C4-2B (cell line): Measurements from ENCODE around the gene SLC6A19.
A peak's percentile ranks its signal among the peaks of the same experiment; 100 is the strongest.

Source experiments
- H3K27ac ChIP-seq: fragments of 450-650 bp; 2 replicates; pipeline ENCODE4 v1.5.1; 2017
- ZFX ChIP-seq: fragments of 450-650 bp; IDR thresholded peaks from 2 replicates; pipeline ENCODE4 v1.6.1; 2017
- TF ChIP-seq, protein P1 (sequence below): fragments of 450-650 bp; conservative IDR thresholded peaks from 2 replicates; pipeline ENCODE4 v1.5.1; 2017; ENCODE audit warnings: mild to moderate bottlenecking

Gene SLC6A19

DNA sequence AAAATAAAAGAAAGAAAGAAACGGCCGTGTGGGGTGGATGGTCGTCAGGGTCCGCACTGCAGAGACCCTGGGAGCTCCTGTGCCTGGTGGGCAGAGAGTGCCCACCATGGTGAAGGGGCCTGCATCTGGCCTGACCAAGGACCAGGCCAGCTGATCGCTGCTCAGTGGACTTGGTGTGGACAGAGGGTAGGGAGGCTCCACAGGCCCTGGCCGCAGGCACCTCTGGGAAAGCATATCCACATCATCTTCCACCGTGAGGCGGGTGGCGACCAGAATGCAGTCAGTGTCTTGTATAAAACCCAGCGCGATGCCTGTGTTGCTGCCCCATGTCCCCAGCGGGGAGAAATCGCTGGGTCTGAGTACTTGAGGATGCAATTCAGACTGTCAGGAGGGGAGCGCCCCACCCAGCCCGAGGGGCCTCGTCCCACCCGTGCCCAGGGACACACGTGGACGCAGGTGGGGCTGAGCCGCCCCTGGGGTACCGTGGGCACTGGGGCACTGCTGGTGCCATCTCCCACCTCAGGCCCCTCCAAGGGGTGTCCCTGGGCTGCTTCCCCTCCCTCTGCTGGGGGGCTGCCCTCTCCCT, 27.8 kb upstream of the SLC6A19 start:
- peak overlapping the region; percentile 7; the same call in 1 of the 2 replicates for H3K27ac ChIP-seq
- TF ChIP-seq ZFX, result no peak
- TF ChIP-seq, protein P1, sequence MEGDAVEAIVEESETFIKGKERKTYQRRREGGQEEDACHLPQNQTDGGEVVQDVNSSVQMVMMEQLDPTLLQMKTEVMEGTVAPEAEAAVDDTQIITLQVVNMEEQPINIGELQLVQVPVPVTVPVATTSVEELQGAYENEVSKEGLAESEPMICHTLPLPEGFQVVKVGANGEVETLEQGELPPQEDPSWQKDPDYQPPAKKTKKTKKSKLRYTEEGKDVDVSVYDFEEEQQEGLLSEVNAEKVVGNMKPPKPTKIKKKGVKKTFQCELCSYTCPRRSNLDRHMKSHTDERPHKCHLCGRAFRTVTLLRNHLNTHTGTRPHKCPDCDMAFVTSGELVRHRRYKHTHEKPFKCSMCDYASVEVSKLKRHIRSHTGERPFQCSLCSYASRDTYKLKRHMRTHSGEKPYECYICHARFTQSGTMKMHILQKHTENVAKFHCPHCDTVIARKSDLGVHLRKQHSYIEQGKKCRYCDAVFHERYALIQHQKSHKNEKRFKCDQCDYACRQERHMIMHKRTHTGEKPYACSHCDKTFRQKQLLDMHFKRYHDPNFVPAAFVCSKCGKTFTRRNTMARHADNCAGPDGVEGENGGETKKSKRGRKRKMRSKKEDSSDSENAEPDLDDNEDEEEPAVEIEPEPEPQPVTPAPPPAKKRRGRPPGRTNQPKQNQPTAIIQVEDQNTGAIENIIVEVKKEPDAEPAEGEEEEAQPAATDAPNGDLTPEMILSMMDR, result no peak

DNA sequence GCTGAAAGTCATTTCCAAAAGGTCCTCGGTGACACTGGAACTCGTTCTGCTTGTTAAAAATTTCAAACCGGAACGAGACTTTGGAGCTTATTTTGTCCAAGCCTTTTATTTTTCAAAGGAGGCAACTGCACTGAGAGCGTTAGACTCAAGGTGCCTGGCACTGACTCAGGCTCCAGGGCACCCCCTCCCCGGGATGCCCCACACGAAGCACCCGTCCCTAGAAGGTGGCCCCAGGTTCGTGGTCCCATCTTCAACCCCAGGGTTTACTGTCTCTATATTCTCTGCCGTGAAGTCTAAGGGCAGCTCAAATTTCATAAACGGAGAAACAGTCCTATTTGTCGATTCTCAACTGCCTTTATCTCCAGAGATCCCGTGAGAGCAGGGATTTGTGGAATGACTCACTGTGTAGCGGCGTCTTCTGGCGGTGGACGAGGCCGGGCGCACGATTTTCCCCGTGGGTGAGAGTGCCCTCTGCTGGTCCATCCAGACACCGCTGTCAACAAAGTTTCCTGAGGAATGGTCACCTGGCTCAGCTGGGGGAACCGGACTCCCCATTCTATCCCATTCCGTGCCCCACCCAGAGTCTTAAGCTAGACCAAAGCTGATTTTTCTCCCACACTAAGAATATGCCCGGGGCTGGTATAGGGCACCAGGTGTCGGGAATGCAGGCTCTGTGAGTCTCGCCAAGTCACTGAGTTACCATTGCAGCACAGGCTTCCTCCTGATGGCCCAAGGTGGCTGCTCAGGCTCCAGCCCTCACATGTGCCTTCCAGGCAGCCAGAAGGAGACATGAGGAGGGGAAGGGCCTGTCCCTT, 27.1 kb upstream of the SLC6A19 start:
- TF ChIP-seq, protein P1, result peak; percentile 96
- TF ChIP-seq ZFX, result no peak
- peak overlapping the region; percentile 7; the same call in 1 of the 2 replicates for H3K27ac ChIP-seq

DNA sequence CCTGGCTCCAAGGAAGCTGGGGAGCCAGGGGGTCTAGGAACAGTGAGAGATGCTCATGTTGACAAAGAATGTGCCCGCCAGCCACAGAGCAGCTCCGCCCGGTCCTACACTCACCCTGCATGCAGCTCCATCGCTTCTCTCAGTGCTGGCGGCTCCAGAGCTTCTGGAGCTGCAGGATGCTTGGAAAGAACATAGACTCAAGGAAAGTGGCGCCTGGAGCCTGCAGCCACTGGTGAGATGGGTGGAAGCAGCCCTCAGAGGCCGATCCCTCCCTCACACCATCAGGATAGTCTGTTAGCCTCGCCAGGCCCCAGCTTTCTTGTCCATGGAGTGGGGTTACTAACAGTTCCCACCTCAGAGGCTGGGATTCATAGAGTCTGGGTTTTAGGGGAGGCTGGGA, 26.4 kb upstream of the SLC6A19 start:
- TF ChIP-seq, protein P1, result no peak
- no peak for TF ChIP-seq ZFX
- no peak overlapping the region for H3K27ac ChIP-seq

DNA sequence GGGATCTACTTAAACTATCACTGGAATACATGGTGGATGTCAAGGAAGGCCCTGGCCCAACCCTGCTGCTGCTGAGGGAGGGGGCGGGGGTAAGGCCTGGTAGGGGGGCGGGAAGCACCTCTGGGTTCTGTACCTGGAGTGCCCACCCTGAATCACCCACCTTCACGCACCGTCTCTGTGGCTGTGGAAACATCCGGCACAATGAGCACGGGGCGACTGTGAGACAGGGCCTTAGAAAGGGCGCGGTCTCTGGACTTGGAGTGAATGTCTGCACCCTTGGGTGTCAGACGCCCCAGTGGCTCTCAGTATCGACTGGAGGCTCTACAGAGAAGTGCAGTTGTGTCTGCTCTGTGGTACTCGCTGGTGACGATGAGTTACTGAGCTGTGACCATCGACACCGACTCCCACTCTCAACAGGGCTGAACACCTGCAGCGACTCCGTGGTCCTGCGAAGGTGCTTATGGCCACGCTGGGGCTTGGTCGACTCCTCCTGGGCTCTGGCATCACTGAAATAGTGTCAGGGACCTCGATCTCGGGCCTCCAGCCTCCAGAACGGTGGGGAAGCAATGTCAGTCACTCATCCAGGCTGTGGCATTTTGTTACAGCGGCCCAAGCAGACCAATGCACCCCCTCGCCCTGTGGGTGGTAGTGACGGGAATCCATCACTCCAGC, 25.5 kb upstream of the SLC6A19 start:
- no peak overlapping the region for H3K27ac ChIP-seq
- no peak for TF ChIP-seq ZFX
- TF ChIP-seq, protein P1, result no peak

DNA sequence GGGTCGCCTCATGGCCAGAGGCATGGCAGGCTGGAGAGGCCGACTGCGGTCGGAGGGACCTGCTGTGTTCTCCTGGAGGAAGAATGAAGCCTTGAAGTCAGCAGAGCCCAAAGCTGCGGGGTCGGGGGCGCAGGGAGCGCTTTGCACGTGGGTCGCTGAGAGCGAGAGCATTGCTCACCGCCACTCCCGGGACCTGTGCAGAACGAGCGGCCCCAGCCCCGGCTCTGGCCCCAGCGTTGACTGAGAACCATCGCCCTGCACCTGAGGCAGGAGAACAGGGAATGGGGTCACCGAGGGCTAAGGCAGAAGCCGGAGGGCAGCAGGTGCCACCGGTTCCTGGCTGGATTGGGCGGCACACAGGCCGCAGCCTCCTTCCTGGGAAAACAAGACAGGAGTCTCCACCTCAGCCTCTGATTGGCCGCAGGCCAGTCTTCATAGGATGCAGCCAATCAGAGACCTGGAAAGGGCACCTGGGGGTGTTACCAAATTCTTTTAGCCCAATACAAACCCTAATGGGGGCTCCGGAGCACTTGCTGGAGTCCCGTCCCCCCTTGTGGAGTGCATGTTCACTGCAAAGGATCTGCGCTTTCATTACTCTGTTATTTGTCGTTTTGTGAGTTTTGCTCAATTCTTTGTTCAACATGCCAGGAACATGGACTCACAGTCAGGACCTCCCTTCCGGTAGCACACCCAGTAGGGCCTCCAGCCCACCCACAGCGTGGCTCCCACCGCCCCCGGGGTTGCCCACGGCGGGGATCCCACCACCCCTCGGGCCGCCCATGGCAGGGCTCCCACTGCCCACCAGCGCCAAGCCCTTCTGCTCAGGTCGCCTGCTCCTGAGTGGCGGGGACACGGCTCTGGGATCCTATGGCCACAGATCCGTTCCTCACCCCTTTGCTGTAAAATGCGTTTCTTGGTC, 24.7 kb upstream of the SLC6A19 start:
- TF ChIP-seq, protein P1, result no peak
- no peak for TF ChIP-seq ZFX
- H3K27ac ChIP-seq, result no peak overlapping the region

DNA sequence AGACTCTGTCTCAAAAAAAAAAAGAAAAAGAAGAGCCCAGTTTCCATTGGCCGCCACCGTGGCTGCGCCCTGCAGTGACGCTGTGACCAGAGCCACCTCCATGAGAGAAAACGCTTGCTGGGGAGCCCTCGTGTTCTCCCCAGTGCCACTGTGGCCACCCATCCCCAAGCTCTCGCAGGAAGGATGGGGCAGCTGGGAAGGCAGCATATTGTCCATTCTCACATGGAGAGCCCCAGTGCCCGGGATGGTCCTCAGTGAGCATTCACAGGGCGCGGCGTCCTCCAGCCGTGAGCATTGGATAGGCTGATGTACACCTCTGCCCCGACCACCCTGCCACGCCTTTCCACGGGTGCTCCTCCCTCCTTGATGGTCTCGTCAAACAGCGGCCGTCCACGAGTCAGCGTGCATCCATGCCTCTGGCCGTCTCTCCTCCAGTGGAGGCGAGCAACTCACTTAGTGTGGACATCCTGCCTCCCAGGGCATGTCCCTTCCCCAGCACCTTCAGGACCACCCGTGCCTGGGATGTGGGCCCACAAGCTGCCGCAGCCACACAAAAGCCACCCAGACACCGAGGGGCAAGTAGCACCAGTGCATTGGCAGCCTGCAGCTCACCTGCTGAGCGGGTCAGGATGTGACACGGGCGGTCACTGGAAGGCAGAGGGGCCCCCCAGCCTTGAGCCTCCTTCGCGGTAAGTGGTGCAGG, 23.4 kb upstream of the SLC6A19 start:
- no peak for TF ChIP-seq ZFX
- TF ChIP-seq, protein P1, result no peak
- H3K27ac ChIP-seq, result no peak overlapping the region
